ENCODE results near the gene EPB41L3. TPM values are rescaled to one million over a fixed set of nuclear protein-coding genes. Genes with fewer than 3 reads are reported as not detected.

Gene EPB41L3
- polyA plus RNA-seq, 3 donors, result 25.2 to 56.6 (median 51.3) TPM

- Histone ChIP-seq H3K27ac (ENCODE audit: low read depth in 1 of 2, low read length in 2 of 2) (no peak overlapping the region), H3K36me3 (replicated peaks in 1 of 2; ENCODE audit: control insufficient read depth in 1 of 2, insufficient read depth in 2 of 2, low read length in 2 of 2) (peaks cover 3 to 14% of the 10 kb centered on the region in 2 donors), H4K20me1 (ENCODE audit: insufficient read depth, low read length) (no peaks in the 10 kb centered on the region), H3K4me3 (replicated peaks in 1 of 3; ENCODE audit: low read depth in 2 of 3, low read length in 3 of 3) (no peak overlapping the region), H3K79me2 (ENCODE audit: insufficient read depth, low read length) (no peaks in the 10 kb centered on the region), H3K9ac (ENCODE audit: insufficient read depth, low read length, poor library complexity, severe bottlenecking) (no peak overlapping the region), H3K4me1 (ENCODE audit: control insufficient read depth in 1 of 2, insufficient read depth in 2 of 2, low read length in 2 of 2) (no peaks in the 10 kb centered on the region), H3K9me3 (replicated peaks in 1 of 2; ENCODE audit: control insufficient read depth in 1 of 2, insufficient read depth in 1 of 2, low read length in 2 of 2) (no peaks in the 10 kb centered on the region), H3K27me3 (ENCODE audit: control insufficient read depth in 2 of 2, insufficient read depth in 2 of 2, low read length in 2 of 2) (no peaks in the 10 kb centered on the region), H3K4me2 (replicated peaks; ENCODE audit: extremely low read depth, low read length, poor library complexity, severe bottlenecking) (no peak overlapping the region), H2AFZ (ENCODE audit: insufficient read depth, low read depth, low read length, poor library complexity, severe bottlenecking) (no peak overlapping the region)
- Mint-ChIP-seq H3K27me3 (ENCODE audit: low read depth in 3 of 3) (peaks cover 0 to 4% (median 3%) of the 10 kb centered on the region in 3 donors), H3K4me1 (no peaks in the 10 kb centered on the region), H3K36me3 (peaks cover 12 to 15% of the 10 kb centered on the region in 2 donors), H3K4me3 (no peak overlapping the region), H3K27ac (no peak overlapping the region), H3K9me3 (peaks cover 0 to 5% (median 2%) of the 10 kb centered on the region in 7 donors)
- TF ChIP-seq CTCF (IDR thresholded peaks at IDR 0.05), result no peak
- intact Hi-C loops (cut with micrococcal nuclease), result no loop called here
- WGBS (ENCODE audit: insufficient coverage), result 82% methylated on average over 1 of the region's 2 CpGs
- DNase-seq, result no peak
Observed at GRCh38 chr18:5389356-5389755, 154.4 kb downstream of the EPB41L3 start.

- peaks cover 9 to 10% of the 10 kb centered on the region in 2 donors for H3K36me3 Mint-ChIP-seq
- peaks cover 0 to 5% (median 2%) of the 10 kb centered on the region in 7 donors for H3K9me3 Mint-ChIP-seq
- Histone ChIP-seq H3K4me1 (ENCODE audit: control insufficient read depth in 1 of 2, insufficient read depth in 2 of 2, low read length in 2 of 2) (no peaks in the 10 kb centered on the region), H4K20me1 (ENCODE audit: insufficient read depth, low read length) (no peaks in the 10 kb centered on the region), H3K4me3 (replicated peaks in 1 of 3; ENCODE audit: low read depth in 2 of 3, low read length in 3 of 3) (no peak overlapping the region), H3K27ac (ENCODE audit: low read depth in 1 of 2, low read length in 2 of 2) (no peak overlapping the region), H3K79me2 (ENCODE audit: insufficient read depth, low read length) (no peaks in the 10 kb centered on the region), H2AFZ (ENCODE audit: insufficient read depth, low read depth, low read length, poor library complexity, severe bottlenecking) (no peak overlapping the region), H3K4me2 (replicated peaks; ENCODE audit: extremely low read depth, low read length, poor library complexity, severe bottlenecking) (no peak overlapping the region), H3K36me3 (replicated peaks in 1 of 2; ENCODE audit: control insufficient read depth in 1 of 2, insufficient read depth in 2 of 2, low read length in 2 of 2) (peaks cover 3 to 9% of the 10 kb centered on the region in 2 donors), H3K9me3 (replicated peaks in 1 of 2; ENCODE audit: control insufficient read depth in 1 of 2, insufficient read depth in 1 of 2, low read length in 2 of 2) (no peaks in the 10 kb centered on the region), H3K27me3 (ENCODE audit: control insufficient read depth in 2 of 2, insufficient read depth in 2 of 2, low read length in 2 of 2) (no peaks in the 10 kb centered on the region), H3K9ac (ENCODE audit: insufficient read depth, low read length, poor library complexity, severe bottlenecking) (no peak overlapping the region)
- 100% methylated on average over 1 of the region's 3 CpGs for WGBS (ENCODE audit: insufficient coverage)
- DNase-seq, result no peak
- no peak overlapping the region for H3K4me3 Mint-ChIP-seq
- H3K27ac Mint-ChIP-seq, result no peak overlapping the region
- H3K4me1 Mint-ChIP-seq, result no peaks in the 10 kb centered on the region
- H3K27me3 Mint-ChIP-seq (ENCODE audit: low read depth in 3 of 3), result peaks cover 0 to 4% (median 3%) of the 10 kb centered on the region in 3 donors
- no peak for TF ChIP-seq CTCF (IDR thresholded peaks at IDR 0.05)
- intact Hi-C loops (cut with micrococcal nuclease), result no loop called here
Observed at GRCh38 chr18:5388896-5389295, 154.9 kb downstream of the EPB41L3 start.
